GM18498 (cell line): ENCODE measurements around the gene CRACR2B.
A peak's percentile ranks its signal among the peaks of the same experiment; 100 is the strongest.

Experiments
- ATAC-seq: cut with Tn5 transposase; IDR thresholded peaks from one replicate; pipeline ENCODE4 v1.9.1; 2021; ENCODE audit warnings: mild to moderate bottlenecking, moderate library complexity; ENCODE audit not compliant: unreplicated experiment

The CRACR2B gene

GRCh38 chr11:837189-837989 lies 9.7 kb downstream of the CRACR2B start:
- ATAC-seq = no peak

GRCh38 chr11:837990-838307 lies 10.2 kb downstream of the CRACR2B start:
- no peak for ATAC-seq

- no peak for ATAC-seq
Measured at GRCh38 chr11:838441-839279, 10.9 kb downstream of the CRACR2B start.

- ATAC-seq = no peak
Measured at GRCh38 chr11:839280-839623, 11.5 kb downstream of the CRACR2B start.

GRCh38 chr11:839875-840617 lies 12.3 kb downstream of the CRACR2B start:
- no peak for ATAC-seq

GRCh38 chr11:841981-842369 lies 14.3 kb downstream of the CRACR2B start:
- ATAC-seq = peak; percentile 27

GRCh38 chr11:842370-843002 lies 14.8 kb downstream of the CRACR2B start, which contains the start of the genes POLR2L and TSPAN4:
POLR2L (minus strand) TSS chr11:842529; CDS start chr11:842508, 21 bp downstream.
TSPAN4 (plus strand) TSS chr11:842852; CDS start chr11:850305, 7,453 bp downstream.
- peak; percentile 68 for ATAC-seq

GRCh38 chr11:843086-843734 lies 15.5 kb downstream of the CRACR2B start:
- ATAC-seq = peak; percentile 15

- ATAC-seq = no peak
Measured at GRCh38 chr11:843818-844692, 16.3 kb downstream of the CRACR2B start.

- no peak for ATAC-seq
Measured at GRCh38 chr11:844693-845644, 17.2 kb downstream of the CRACR2B start.

GRCh38 chr11:845872-846495 lies 18.3 kb downstream of the CRACR2B start:
- no peak for ATAC-seq

- no peak for ATAC-seq
Measured at GRCh38 chr11:846496-847098, 18.9 kb downstream of the CRACR2B start.

- ATAC-seq = no peak
Measured at GRCh38 chr11:847876-848275, 20.2 kb downstream of the CRACR2B start.

GRCh38 chr11:848380-848931 lies 20.7 kb downstream of the CRACR2B start:
- ATAC-seq = no peak

GRCh38 chr11:849104-849824 lies 21.5 kb downstream of the CRACR2B start:
- ATAC-seq = no peak

- ATAC-seq = no peak
Measured at GRCh38 chr11:849951-850774, 22.4 kb downstream of the CRACR2B start.
